ENCODE measurements around the gene UQCR10. TPM values are rescaled to one million over a fixed set of nuclear protein-coding genes. Genes with fewer than 3 reads are reported as not detected.

UQCR10 gene
- total and polyA plus RNA-seq, 8 donors: 23.9 to 103 (median 32.6) TPM

DNA sequence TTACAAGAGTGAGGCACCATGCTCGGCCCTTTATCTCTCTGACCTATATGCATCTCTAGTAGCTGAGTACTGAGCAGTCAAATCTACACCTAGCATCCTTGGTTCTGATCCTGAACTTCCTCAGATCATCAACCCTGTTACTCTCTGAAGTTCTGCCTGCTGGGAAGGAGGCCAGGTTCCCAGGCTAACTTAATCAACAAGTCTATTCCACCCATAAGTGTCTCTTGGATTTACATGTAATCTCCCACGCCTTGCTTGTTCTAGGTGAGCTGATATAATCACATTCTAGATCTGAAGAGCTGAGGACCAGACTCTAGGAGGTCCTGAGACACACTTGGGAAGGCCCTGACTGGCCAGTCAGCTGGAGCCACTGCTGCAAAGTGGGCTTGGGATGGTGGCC is 25.2 kb upstream of the UQCR10 start:
- Histone ChIP-seq H3K36me3 (peaks cover 0 to 6% (median 0%) of the 10 kb centered on the region in 3 donors), H3K4me3 (no peak overlapping the region), H3K27ac (no peak overlapping the region), H3K4me1 (no peaks in the 10 kb centered on the region), H3K9me3 (no peaks in the 10 kb centered on the region), H3K27me3 (no peaks in the 10 kb centered on the region)
- WGBS, 2 donors: 84 to 92% methylated on average over 2 of the region's 2 CpGs
- no peak for FAIRE-seq
- TF ChIP-seq, protein P1, sequence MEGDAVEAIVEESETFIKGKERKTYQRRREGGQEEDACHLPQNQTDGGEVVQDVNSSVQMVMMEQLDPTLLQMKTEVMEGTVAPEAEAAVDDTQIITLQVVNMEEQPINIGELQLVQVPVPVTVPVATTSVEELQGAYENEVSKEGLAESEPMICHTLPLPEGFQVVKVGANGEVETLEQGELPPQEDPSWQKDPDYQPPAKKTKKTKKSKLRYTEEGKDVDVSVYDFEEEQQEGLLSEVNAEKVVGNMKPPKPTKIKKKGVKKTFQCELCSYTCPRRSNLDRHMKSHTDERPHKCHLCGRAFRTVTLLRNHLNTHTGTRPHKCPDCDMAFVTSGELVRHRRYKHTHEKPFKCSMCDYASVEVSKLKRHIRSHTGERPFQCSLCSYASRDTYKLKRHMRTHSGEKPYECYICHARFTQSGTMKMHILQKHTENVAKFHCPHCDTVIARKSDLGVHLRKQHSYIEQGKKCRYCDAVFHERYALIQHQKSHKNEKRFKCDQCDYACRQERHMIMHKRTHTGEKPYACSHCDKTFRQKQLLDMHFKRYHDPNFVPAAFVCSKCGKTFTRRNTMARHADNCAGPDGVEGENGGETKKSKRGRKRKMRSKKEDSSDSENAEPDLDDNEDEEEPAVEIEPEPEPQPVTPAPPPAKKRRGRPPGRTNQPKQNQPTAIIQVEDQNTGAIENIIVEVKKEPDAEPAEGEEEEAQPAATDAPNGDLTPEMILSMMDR (IDR thresholded peaks at IDR 0.05): no peak
- ATAC-seq: no peak
- DNase-seq: no peak
- intact Hi-C loops (cut with DNase I): no loop called here

DNA sequence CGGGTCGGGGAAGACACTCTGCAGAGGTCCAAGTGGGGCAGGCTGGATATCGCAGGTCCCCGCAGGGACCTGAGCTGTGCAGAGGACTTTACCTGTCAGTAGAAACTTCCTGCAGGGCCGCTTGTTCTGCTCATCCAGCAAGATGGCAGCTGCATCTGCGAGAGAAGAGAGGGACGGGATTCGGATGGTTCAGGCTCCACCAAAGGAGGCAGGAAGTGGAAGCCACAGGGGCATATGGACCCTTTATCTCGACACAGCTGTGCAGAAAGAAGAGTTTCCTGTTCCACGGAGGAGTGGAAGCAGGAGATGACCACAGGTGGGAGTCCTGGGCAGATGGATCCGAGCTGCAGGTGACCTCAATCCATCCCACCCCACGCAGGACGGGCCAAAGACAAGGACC is 24.8 kb upstream of the UQCR10 start:
- WGBS, 2 donors: 76 to 90% methylated on average over 13 of the region's 13 CpGs
- ATAC-seq: no peak

DNA sequence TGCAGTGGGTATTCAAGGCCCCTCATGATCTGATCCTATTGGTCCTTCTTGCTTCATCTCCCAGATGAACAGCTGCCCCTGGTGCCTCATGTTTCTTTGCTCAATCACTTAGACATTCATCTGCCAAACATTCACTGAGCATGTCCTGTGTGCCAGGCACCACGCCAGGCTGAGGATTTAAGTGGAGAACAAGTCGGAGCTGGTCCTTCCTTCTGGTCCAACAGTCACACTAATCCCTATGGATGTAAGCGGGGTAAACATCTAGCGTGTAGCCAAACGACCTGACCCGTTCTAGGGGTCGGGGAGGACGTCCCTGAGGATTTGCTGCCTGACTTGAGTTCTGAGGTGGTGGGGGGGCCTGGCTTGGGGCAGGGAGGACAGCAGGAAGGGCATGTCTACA is 22.3 kb upstream of the UQCR10 start:
- H3K27ac ChIP-seq: no peak overlapping the region
- 72 to 73% methylated on average over 8 of the region's 8 CpGs for WGBS, 2 donors
- DNase-seq (no peak), FAIRE-seq (no peak), ATAC-seq (peak in 2 of 4 donors; percentile 45 to 47)
- TF ChIP-seq, protein P1 (IDR thresholded peaks at IDR 0.05): no peak
- H3K9me3 ChIP-seq: no peaks in the 10 kb centered on the region
- no peaks in the 10 kb centered on the region for H3K27me3 ChIP-seq
- no peak overlapping the region for H3K4me3 ChIP-seq
- no peaks in the 10 kb centered on the region for H3K4me1 ChIP-seq
- H3K36me3 ChIP-seq: peaks cover 0 to 15% (median 9%) of the 10 kb centered on the region in 3 donors
- intact Hi-C loops (cut with DNase I): no loop called here

More for the DNA sequence above, 24.8 kb upstream of the UQCR10 start:
- Histone ChIP-seq H3K27ac (no peak overlapping the region), H3K9me3 (no peaks in the 10 kb centered on the region), H3K27me3 (no peaks in the 10 kb centered on the region), H3K4me3 (no peak overlapping the region), H3K4me1 (no peaks in the 10 kb centered on the region), H3K36me3 (peaks cover 0 to 10% (median 0%) of the 10 kb centered on the region in 3 donors)
- DNase-seq: no peak
- no peak for FAIRE-seq
- intact Hi-C loops (cut with DNase I): no loop called here
- TF ChIP-seq, protein P1 (IDR thresholded peaks at IDR 0.05): no peak

DNA sequence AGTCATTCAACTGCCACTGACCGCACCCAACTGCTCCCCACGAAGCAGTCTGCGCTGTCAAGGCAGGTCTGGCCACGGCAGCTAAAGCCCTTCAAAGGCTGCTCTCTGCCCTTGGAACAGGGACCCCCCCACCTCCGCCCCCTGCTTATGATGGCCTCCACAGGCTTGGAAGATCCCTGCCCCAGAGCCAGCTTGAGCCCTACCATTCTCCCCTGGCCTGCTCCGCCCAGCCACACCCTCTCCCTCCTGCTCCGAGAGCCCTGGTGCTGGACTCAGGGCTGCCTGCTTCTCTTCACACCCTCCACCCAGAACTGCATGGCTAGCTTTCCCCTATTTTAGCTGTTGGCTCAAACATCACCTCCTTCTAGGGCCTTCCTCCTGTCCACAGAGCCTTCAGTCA is 19.3 kb upstream of the UQCR10 start:
- DNase-seq (no peak), ATAC-seq (no peak), FAIRE-seq (no peak)
- TF ChIP-seq, protein P1 (IDR thresholded peaks at IDR 0.05): no peak
- no peaks in the 10 kb centered on the region for H3K9me3 ChIP-seq
- intact Hi-C loops (cut with DNase I): no loop called here
- 94 to 96% methylated on average over 7 of the region's 7 CpGs for WGBS, 2 donors
- no peak overlapping the region for H3K27ac ChIP-seq
- no peaks in the 10 kb centered on the region for H3K27me3 ChIP-seq
- peaks cover 0 to 15% (median 9%) of the 10 kb centered on the region in 3 donors for H3K36me3 ChIP-seq
- H3K4me3 ChIP-seq: no peak overlapping the region
- no peaks in the 10 kb centered on the region for H3K4me1 ChIP-seq

DNA sequence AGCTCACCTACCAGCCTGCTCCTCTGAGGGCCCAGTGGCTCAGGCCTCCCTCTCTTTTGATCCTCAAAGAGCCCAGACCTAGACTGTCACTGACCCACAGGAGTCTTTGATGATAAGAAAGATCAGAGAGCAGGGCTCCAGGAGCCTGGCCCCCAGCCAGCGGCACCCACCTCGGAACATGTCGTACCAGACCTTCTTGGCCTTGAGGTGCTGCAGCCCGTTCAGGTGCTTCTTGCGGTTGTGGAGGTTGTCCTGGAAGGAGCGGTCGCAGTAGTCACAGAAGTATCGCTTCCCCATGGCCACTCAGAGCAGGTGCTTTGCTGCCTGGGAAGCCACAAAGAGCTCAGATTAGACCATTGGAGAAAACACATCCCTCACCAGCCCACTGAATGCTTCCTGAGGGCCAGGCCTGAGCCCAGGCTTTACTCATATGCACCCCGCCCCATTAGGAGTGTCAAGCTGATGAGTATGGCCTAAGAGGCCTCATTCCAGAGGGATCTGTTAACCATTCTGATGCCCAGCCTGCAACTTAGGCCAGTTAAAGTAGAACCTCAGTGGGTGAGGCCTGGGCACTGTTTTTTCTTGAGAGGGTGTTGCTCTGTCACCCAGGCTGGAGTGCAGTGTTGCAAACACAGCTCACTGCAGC is 18.8 kb upstream of the UQCR10 start:
- intact Hi-C loops (cut with DNase I): no loop called here
- ATAC-seq (no peak), FAIRE-seq (no peak), DNase-seq (no peak)
- TF ChIP-seq, protein P1 (IDR thresholded peaks at IDR 0.05): no peak
- Histone ChIP-seq H3K9me3 (no peaks in the 10 kb centered on the region), H3K36me3 (peaks cover 0 to 15% (median 9%) of the 10 kb centered on the region in 3 donors), H3K27ac (no peak overlapping the region), H3K27me3 (no peaks in the 10 kb centered on the region), H3K4me1 (no peaks in the 10 kb centered on the region), H3K4me3 (no peak overlapping the region)
- WGBS, 2 donors: 86 to 88% methylated on average over 9 of the region's 9 CpGs

Data from pancreas (tissue), 10 donors.